DMS 273 (cell line): ENCODE data around the gene SIGLECL1.
A peak's percentile ranks its signal among the peaks of the same experiment; 100 is the strongest.

Experiments
- DNase-seq: peaks from one replicate; lab custom pipeline; 2025; ENCODE audit not compliant: unreplicated experiment; lab: John Stamatoyannopoulos, UW

SIGLECL1 gene

GRCh38 chr19:51252306-51253079 lies 1.6 kb downstream of the SIGLECL1 start:
- DNase-seq, result no peak

GRCh38 chr19:51253088-51253806 lies 2.4 kb downstream of the SIGLECL1 start:
- DNase-seq, result no peak

DNA sequence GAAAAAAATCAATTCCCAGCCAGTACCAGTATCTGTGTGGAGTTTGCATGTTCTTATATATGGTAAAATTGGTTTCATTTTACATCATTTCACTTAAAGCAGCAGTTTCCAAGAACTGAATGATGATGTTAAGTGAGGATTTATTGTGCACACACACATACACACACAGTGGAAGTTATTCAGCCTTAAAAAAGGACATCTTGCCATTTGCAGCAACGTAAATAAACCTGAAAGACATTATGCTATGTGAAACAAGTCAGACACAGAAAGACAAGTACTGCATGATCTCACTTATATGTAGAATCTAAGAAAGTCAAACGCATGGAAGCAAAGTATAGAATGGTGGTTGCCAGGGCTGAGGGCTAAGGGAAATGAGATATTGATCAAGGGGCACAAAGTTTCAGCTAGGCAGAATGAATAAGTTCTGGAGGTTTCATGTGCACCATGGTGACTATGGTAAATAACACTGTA lies 5.3 kb downstream of the SIGLECL1 start:
- DNase-seq, result no peak

DNA sequence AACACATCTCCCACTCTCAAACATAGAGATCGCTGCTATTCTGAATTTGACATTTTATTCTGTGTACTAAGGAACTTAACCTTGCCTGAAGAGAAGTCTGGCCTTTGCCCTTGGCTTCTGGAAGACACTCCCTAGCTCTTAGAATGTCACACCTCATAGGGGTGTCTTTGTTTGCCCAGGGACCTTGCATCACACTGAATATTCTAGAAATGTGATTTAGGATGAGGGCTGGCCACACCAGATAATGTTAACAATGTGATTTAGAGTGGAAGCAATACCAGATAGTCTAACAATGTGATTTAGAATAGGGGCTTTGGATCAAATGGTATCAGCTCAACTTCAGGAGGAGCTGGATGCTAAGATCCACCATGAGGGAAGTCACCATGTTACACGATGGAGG lies 6.6 kb downstream of the SIGLECL1 start:
- DNase-seq, result no peak

DNA sequence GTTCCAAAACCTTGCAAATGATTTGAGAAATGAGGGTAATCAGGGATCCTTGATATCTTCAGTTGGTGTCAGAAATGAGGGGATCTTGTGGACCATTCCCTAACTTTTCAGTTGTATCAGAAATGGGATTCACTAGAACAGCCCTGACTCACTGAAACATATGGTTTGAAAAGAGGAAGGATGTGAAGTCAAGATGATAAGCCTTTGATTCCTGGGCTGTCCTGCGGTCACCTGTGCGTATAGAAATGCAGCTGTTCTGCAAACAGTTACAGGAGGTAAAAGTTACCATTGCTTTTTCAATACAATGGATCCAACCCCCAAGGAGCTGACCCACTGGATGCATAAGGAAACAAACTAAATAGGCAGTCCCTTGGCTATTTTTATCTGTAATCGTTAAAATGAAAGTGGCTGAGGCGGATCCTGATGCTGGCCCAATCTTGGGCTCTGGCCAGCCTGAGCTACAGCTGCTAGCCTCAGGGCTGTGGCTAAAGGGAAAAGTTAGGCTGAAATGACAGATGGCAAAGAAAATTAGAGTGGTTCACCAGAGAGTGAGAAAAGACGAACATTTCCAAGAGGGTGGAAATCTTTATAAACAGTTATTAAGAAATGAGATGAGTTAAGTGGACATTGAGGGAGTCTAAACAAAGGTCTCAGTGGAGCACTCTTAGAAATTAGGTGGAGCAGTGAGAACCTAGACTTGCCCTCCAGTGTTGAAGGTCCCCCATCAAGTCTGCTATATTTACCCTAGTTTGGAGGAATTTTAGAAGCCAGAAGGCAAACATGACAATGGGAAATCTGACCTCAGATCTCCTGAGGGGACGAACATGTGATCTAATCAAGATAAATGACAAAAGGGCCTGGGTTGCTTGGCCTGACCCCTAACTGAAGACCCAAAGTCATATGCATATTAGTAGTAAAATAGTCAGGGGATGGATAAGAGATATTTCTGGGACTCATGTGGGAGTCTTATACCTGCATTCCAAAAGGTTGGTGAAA lies 7.6 kb downstream of the SIGLECL1 start:
- DNase-seq, result peak; percentile 24

DNA sequence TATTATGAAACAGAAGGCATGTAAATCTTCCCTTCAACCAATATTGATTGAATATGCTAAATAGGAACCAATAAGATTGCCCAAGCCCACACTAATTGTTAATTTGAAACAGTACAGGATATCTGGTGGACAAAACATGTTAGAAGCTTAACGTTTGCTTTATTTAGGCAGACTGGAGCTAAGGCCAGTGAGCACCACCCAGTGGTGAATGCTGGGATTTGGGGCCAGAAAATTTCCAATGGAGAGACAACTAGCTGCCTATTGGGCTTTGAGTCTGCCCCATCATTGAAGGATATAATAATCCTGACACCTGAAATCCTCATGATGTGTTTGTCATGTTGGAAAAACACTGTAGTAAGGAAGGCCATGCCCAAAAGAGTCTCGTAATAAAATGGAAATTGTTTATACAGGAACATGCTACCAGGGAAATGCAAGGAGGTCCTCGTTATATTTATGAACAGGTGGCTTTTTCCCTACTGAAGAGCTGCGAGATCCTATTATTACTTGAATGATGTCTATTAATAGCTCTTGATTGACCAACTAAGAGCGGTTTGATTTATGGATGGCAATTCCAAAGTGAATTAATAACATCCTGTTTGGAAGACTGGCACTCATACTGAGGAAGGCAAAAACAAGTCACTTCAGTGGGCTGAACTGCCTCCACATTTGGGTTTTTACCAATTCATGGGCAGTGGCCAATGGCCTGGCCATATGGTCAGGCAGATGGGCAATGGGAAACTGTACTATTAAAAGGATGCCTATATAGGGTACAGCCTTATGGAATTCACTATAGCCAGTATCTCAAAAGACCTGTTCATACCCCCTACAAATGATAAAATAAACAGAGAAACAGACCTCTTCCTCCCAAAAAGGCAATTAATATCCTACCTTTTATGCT lies 8.7 kb downstream of the SIGLECL1 start:
- peak; percentile 68 for DNase-seq

- no peak for DNase-seq
These were observed 12.9 kb downstream of the SIGLECL1 start for GRCh38 chr19:51263808-51264207.

DNA sequence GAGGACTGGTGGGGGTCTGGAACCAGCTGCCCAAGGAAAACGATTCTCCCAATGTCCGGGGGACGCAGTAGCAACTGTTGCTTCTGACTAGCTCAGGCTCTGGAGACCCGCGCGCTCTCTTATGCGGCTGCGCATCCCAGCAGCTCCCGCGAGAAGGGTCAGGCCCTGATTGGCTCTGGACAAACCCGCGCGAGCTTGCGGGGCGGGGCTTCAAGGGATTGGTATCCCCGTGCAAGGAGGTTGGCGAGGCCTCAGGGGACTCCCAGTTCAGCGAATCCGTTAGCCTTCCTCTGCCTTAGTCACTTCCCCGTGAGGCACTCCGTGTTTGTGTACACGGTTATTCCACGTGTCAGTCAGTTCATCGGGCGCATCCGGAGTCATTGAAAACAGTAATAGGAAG lies 20.2 kb downstream of the SIGLECL1 start:
- no peak for DNase-seq

- DNase-seq, result no peak
These were observed 21.4 kb downstream of the SIGLECL1 start for GRCh38 chr19:51272183-51272810.

- DNase-seq, result no peak
These were observed 23.3 kb downstream of the SIGLECL1 start for GRCh38 chr19:51274049-51274770.

DNA sequence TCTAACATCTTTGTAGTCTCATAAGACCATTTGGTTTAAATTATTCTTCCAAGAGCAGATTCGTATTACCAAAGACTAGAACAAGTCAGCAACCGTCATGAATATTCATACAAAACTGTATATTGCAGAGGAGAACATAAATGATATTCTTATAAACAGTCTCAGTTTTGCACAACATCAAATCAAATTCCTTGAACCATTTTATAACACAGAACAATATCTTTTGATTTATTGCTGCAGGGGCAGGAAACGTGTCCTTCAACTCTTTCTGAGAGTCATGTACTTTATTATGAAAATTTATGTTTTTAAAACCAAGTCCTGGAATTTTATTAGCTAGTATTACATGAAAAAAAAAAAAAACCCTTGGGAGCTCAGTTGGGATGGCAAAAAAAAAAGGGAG lies 26.2 kb downstream of the SIGLECL1 start:
- DNase-seq, result no peak

DNA sequence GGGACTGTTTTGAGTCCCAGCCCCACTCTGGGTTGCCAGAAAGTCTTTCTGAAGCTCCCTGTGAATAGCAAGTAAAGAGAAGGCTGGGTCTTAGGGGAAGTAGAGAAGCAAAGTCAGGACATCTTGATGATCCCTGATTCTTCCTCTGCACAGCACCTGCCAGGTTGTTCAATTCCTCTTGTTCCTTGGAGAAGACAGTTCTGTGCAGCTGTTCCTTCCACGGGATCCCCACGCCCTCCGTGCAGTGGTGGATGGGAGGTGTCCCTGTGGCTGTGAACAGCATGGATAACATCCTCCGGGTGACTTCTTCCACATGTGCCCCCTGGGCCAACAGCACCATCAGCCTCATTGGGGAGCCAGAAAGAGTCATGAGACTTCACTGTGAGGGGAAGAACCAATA lies 31.5 kb downstream of the SIGLECL1 start:
- DNase-seq, result no peak

DNA sequence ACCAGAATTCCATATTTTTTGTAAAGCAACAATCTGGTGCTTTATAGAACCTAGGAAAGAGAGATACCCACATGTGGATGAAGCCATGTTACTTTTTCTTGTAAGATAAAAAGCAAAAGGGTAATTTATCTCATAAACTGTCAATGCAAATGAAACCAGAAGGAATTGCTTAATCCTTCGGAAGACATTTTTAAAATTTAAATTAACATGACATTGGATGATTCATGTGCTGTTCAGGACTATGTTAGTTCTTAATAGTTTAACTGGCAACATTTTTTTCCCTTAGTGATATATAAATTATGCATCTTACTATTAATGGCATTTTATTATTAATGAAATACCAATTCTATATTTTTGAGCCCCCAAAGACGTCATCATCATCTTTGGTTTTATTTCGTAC lies 34.8 kb downstream of the SIGLECL1 start:
- no peak for DNase-seq

DNA sequence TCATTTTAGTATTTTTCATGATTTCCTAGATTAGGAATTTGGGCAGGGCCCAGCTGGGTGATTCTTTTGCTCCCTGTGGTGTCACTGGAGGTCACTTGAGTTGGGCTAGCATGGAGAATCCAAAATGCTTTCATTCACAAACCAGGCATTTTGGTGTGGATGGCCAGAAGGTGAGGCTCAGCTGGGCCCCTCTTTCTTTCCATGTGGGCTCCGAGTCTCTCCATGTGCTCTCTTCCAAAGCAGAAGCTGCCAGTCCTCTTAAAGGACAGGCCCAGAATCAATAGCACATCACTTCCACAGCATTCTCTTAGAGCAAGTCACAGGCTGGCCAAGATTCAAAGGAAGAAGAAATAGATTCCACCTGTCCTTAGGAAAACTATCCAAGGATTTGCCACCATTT lies 38.8 kb downstream of the SIGLECL1 start:
- DNase-seq, result no peak

GRCh38 chr19:51292971-51293370 lies 42.1 kb downstream of the SIGLECL1 start:
- no peak for DNase-seq

- DNase-seq, result no peak
These were observed 42.8 kb downstream of the SIGLECL1 start for GRCh38 chr19:51293571-51294210.

GRCh38 chr19:51294211-51294976 lies 43.5 kb downstream of the SIGLECL1 start:
- DNase-seq, result peak; percentile 18

DNA sequence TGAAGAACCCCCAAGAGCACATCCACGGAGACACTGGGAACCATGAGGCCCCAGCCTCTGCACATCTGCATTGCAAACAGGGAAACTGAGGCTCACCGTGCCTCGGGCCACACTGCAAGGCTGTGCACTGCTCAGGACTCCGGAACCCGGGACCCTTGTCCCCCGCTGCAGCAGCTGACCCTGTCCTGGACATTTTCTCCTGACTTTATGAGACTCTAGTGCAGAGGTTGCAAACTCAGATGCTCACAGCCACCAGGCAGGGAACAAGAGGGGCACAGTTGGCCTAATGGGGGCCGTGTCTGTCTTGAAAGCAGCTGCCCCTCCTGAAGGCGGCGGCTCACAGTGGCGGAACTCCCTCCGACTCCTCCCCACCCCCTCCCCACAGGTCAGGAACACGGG lies 44.1 kb downstream of the SIGLECL1 start:
- DNase-seq, result no peak
